Mesendoderm (in vitro differentiated cells): ENCODE results near the gene LRRTM4.

Experiments used
- DNase-seq: peaks from one replicate; pipeline ENCODE4 v3.0.0; 2013
- H2AK5ac ChIP-seq: 2 replicates; pipeline ENCODE4 v1.6.1; 2013; ENCODE audit warnings: low read length, inconsistent platforms
- H2BK120ac ChIP-seq: 2 replicates; pipeline ENCODE4 v1.6.1; 2013; ENCODE audit warnings: low read depth, mild to moderate bottlenecking, low read length, moderate library complexity, mixed read lengths
- H2BK15ac ChIP-seq: replicated peaks from 2 replicates; pipeline ENCODE4 v1.6.1; 2013; ENCODE audit warnings: low read depth, mild to moderate bottlenecking, moderate library complexity
- H2BK5ac ChIP-seq: 2 replicates; pipeline ENCODE4 v1.6.1; 2013; ENCODE audit warnings: low read length, inconsistent platforms
- H3K18ac ChIP-seq: 2 replicates; pipeline ENCODE4 v1.6.1; 2013; ENCODE audit warnings: mild to moderate bottlenecking, low read length, mixed read lengths
- H3K23ac ChIP-seq: one replicate; pipeline ENCODE4 v1.6.1; 2013; ENCODE audit warnings: low read length
- H3K27ac ChIP-seq: 2 replicates; pipeline ENCODE4 v1.5.1; 2013; ENCODE audit warnings: low read depth, mild to moderate bottlenecking, inconsistent platforms, low read length, moderate library complexity
- H3K27me3 ChIP-seq: 2 replicates; pipeline ENCODE4 v1.6.1; 2013; ENCODE audit warnings: low read length, control low read depth, mild to moderate bottlenecking, inconsistent platforms; ENCODE audit not compliant: insufficient read depth, poor library complexity
- H3K36me3 ChIP-seq: 2 replicates; pipeline ENCODE4 v1.6.1; 2013; ENCODE audit warnings: low read length, inconsistent platforms; ENCODE audit not compliant: control insufficient read depth, insufficient read depth
- H3K4ac ChIP-seq: one replicate; pipeline ENCODE4 v1.6.1; 2013; ENCODE audit warnings: low read depth, mild to moderate bottlenecking, low read length, moderate library complexity
- H3K4me1 ChIP-seq: 2 replicates; pipeline ENCODE4 v1.6.1; 2013; ENCODE audit warnings: low read depth, low read length, inconsistent platforms; ENCODE audit not compliant: control insufficient read depth
- H3K4me2 ChIP-seq: 2 replicates; pipeline ENCODE4 v1.6.1; 2013; ENCODE audit warnings: low read length
- H3K4me3 ChIP-seq: 2 replicates; pipeline ENCODE4 v1.5.1; 2013; ENCODE audit warnings: mild to moderate bottlenecking, low read length
- H3K56ac ChIP-seq: one replicate; pipeline ENCODE4 v1.6.1; 2013; ENCODE audit warnings: low read length
- H3K79me1 ChIP-seq: 2 replicates; pipeline ENCODE4 v1.6.1; 2013; ENCODE audit warnings: low read length, inconsistent platforms
- H3K79me2 ChIP-seq: 2 replicates; pipeline ENCODE4 v1.6.1; 2013; ENCODE audit warnings: mild to moderate bottlenecking, low read length; ENCODE audit not compliant: control insufficient read depth, insufficient read depth
- H3K9ac ChIP-seq: 2 replicates; pipeline ENCODE4 v1.6.1; 2013; ENCODE audit warnings: low read length, inconsistent platforms
- H4K5ac ChIP-seq: one replicate; pipeline ENCODE4 v1.6.1; 2013; ENCODE audit warnings: low read length
- H4K8ac ChIP-seq: one replicate; pipeline ENCODE4 v1.6.1; 2013; ENCODE audit warnings: low read depth, mild to moderate bottlenecking, control low read depth, low read length, moderate library complexity
- WGBS: extraction: QIAGEN DNeasy Blood & Tissue Kit; methylation state at CpG from one replicate; pipeline ENCODE4 v1.1.7; 2013; ENCODE audit warnings: low lambda C conversion rate, missing lambda C conversion rate; ENCODE audit not compliant: insufficient coverage; ENCODE audit errors: extremely low coverage; 5-methylcytosine and 5-hydroxymethylcytosine counted together

LRRTM4 gene

GRCh38 chr2:77348821-77349220 is 173.4 kb downstream of the LRRTM4 start:
- H3K4me1 ChIP-seq, result no peaks in the 10 kb centered on the region
- H2BK5ac ChIP-seq, result no peak overlapping the region
- no peak overlapping the region for H3K4ac ChIP-seq
- no peaks in the 10 kb centered on the region for H3K36me3 ChIP-seq
- H3K9ac ChIP-seq, result no peak overlapping the region
- H3K27me3 ChIP-seq, result no peaks in the 10 kb centered on the region
- H2BK120ac ChIP-seq, result no peak overlapping the region
- no peaks in the 10 kb centered on the region for H3K79me1 ChIP-seq
- H3K56ac ChIP-seq, result no peak overlapping the region
- H3K23ac ChIP-seq, result no peak overlapping the region
- H2BK15ac ChIP-seq, result no peak overlapping the region
- no peak overlapping the region for H3K4me2 ChIP-seq
- no peak overlapping the region for H3K27ac ChIP-seq
- H4K8ac ChIP-seq, result no peak overlapping the region
- DNase-seq, result no peak
- no peak overlapping the region for H3K4me3 ChIP-seq
- no peak overlapping the region for H2AK5ac ChIP-seq
- no peaks in the 10 kb centered on the region for H3K79me2 ChIP-seq
- no peak overlapping the region for H4K5ac ChIP-seq
- H3K18ac ChIP-seq, result no peak overlapping the region

DNA sequence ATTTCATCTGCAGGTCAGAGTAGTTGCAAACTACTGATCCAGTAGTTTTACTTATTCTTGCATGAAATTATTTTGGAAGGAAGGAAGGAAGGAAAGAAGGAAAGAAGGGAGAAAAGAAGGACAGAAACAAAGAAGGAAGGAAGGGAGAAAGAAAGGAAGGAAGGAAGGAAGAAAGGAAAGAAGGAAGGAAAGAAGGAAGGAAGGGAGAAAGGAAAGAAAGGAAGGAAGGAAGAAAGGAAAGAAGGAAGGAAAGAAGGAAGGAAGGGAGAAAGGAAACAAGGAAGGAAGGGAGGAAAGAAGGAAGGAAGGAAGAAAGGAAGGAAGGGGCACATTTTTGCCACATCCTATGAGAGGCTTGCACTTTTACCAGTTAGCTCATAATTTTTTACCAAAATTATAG is 186.2 kb downstream of the LRRTM4 start:
- Histone ChIP-seq H4K5ac (no peak overlapping the region), H2BK120ac (no peak overlapping the region), H3K36me3 (no peaks in the 10 kb centered on the region), H3K18ac (no peak overlapping the region), H2AK5ac (no peak overlapping the region), H3K4me1 (no peaks in the 10 kb centered on the region), H3K56ac (no peak overlapping the region), H3K27me3 (no peaks in the 10 kb centered on the region), H3K4me2 (no peak overlapping the region), H3K27ac (no peak overlapping the region), H2BK5ac (no peak overlapping the region), H2BK15ac (no peak overlapping the region), H3K9ac (no peak overlapping the region), H3K4ac (no peak overlapping the region), H3K4me3 (no peak overlapping the region), H3K79me1 (no peaks in the 10 kb centered on the region), H3K79me2 (no peaks in the 10 kb centered on the region), H4K8ac (no peak overlapping the region), H3K23ac (no peak overlapping the region)
- no peak for DNase-seq

GRCh38 chr2:77328134-77328931 is 193.8 kb downstream of the LRRTM4 start:
- no peak overlapping the region for H3K4ac ChIP-seq
- H3K23ac ChIP-seq, result no peak overlapping the region
- no peaks in the 10 kb centered on the region for H3K36me3 ChIP-seq
- no peaks in the 10 kb centered on the region for H3K79me1 ChIP-seq
- H2BK120ac ChIP-seq, result no peak overlapping the region
- no CpG with 5 or more reads among the region's 5 CpGs for WGBS
- no peak overlapping the region for H2AK5ac ChIP-seq
- H4K8ac ChIP-seq, result no peak overlapping the region
- H2BK15ac ChIP-seq, result no peak overlapping the region
- no peak overlapping the region for H3K4me2 ChIP-seq
- no peaks in the 10 kb centered on the region for H3K27me3 ChIP-seq
- H3K4me3 ChIP-seq, result no peak overlapping the region
- no peak overlapping the region for H3K9ac ChIP-seq
- no peak overlapping the region for H4K5ac ChIP-seq
- H3K56ac ChIP-seq, result no peak overlapping the region
- H3K4me1 ChIP-seq, result no peaks in the 10 kb centered on the region
- DNase-seq, result no peak
- H2BK5ac ChIP-seq, result no peak overlapping the region
- H3K79me2 ChIP-seq, result no peaks in the 10 kb centered on the region
- no peak overlapping the region for H3K27ac ChIP-seq
- H3K18ac ChIP-seq, result no peak overlapping the region

DNA sequence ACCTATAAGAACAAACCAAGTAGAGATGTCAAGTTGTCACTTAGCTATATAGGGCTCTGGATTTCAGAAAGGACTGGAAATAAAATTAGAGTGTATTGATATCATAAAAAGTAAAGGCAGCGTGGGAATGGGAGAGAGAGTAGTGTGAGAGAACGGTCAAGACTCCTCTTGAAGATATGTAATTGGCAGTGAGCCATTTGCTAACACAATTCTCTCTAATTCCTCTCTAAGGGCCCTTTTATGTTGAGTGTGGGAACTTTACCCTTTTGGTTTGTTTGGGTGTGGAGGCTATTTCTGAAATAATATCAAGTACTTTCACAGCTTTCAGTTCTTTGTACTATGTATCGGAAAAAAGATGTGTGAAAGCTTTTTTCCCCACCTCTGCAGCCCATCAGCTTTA is 196.8 kb downstream of the LRRTM4 start:
- no CpG with 5 or more reads among the region's 3 CpGs for WGBS
- Histone ChIP-seq H3K79me2 (no peaks in the 10 kb centered on the region), H3K18ac (no peak overlapping the region), H3K79me1 (no peaks in the 10 kb centered on the region), H2BK120ac (no peak overlapping the region), H2AK5ac (no peak overlapping the region), H4K5ac (no peak overlapping the region), H2BK5ac (no peak overlapping the region), H3K4ac (no peak overlapping the region), H3K36me3 (no peaks in the 10 kb centered on the region), H3K4me3 (no peak overlapping the region), H3K56ac (no peak overlapping the region), H3K23ac (no peak overlapping the region), H3K4me1 (no peaks in the 10 kb centered on the region), H2BK15ac (no peak overlapping the region), H3K9ac (no peak overlapping the region), H3K27me3 (no peaks in the 10 kb centered on the region), H4K8ac (no peak overlapping the region), H3K27ac (no peak overlapping the region), H3K4me2 (no peak overlapping the region)
- no peak for DNase-seq

GRCh38 chr2:77322431-77322830 is 199.7 kb downstream of the LRRTM4 start:
- H4K5ac ChIP-seq, result no peak overlapping the region
- WGBS, result no CpG with 5 or more reads among the region's 3 CpGs
- no peak for DNase-seq
- H3K27ac ChIP-seq, result no peak overlapping the region
- no peak overlapping the region for H3K9ac ChIP-seq
- no peak overlapping the region for H2BK15ac ChIP-seq
- H3K79me1 ChIP-seq, result no peaks in the 10 kb centered on the region
- no peaks in the 10 kb centered on the region for H3K4me1 ChIP-seq
- no peak overlapping the region for H2AK5ac ChIP-seq
- no peak overlapping the region for H3K56ac ChIP-seq
- H3K36me3 ChIP-seq, result no peaks in the 10 kb centered on the region
- H3K18ac ChIP-seq, result no peak overlapping the region
- no peak overlapping the region for H2BK5ac ChIP-seq
- H3K27me3 ChIP-seq, result no peaks in the 10 kb centered on the region
- H3K4ac ChIP-seq, result no peak overlapping the region
- H3K4me3 ChIP-seq, result no peak overlapping the region
- H3K79me2 ChIP-seq, result no peaks in the 10 kb centered on the region
- H3K23ac ChIP-seq, result no peak overlapping the region
- no peak overlapping the region for H2BK120ac ChIP-seq
- H3K4me2 ChIP-seq, result no peak overlapping the region
- H4K8ac ChIP-seq, result no peak overlapping the region

DNA sequence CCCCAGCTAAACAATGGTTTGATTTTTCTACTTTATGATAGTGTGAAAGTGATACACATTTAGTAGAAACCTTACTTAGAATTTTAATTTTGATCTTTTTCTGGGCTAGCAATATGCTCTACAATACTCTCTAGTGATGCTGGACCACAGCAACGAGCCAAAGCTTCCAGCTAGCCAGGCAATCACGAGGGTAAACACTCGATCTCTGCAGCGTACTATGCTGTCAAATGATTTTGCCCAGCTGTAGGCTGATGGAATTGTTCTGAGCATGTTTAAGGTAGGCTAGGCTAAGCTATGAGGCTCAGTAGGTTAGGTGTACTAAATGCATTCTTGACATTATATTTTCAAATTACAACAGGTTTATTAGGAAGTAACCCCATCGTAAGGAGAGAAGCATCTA is 207.5 kb downstream of the LRRTM4 start:
- Histone ChIP-seq H2BK120ac (no peak overlapping the region), H3K56ac (no peak overlapping the region), H3K79me2 (no peaks in the 10 kb centered on the region), H3K4me3 (no peak overlapping the region), H2AK5ac (no peak overlapping the region), H3K4me1 (no peaks in the 10 kb centered on the region), H3K23ac (no peak overlapping the region), H4K8ac (no peak overlapping the region), H3K4me2 (no peak overlapping the region), H3K27ac (no peak overlapping the region), H3K36me3 (no peaks in the 10 kb centered on the region), H3K79me1 (no peaks in the 10 kb centered on the region), H2BK5ac (no peak overlapping the region), H3K4ac (no peak overlapping the region), H2BK15ac (no peak overlapping the region), H3K9ac (no peak overlapping the region), H3K18ac (no peak overlapping the region), H3K27me3 (no peaks in the 10 kb centered on the region), H4K5ac (no peak overlapping the region)
- no peak for DNase-seq
- WGBS, result no CpG with 5 or more reads among the region's 5 CpGs
